ENCODE measurements around the gene CYREN.
"Not testable (repeated sequence)": the region's sequence is repeated elsewhere in the genome, so short reads cannot be mapped to it uniquely, and the experiment has no call there.

CYREN gene

GRCh38 chr7:135159359-135160085 lies 11.0 kb downstream of the CYREN start:
- DNase-seq: no peak

- no peak for DNase-seq
Observed at GRCh38 chr7:135158874-135159273, 11.6 kb downstream of the CYREN start.

- DNase-seq: no peak
Observed at GRCh38 chr7:135158141-135158655, 12.3 kb downstream of the CYREN start.

- DNase-seq: no peak
Observed at GRCh38 chr7:135156290-135156689, 14.2 kb downstream of the CYREN start.

- no peak for DNase-seq
Observed at GRCh38 chr7:135154734-135155133, 15.8 kb downstream of the CYREN start.

GRCh38 chr7:135152442-135152841 lies 18.1 kb downstream of the CYREN start:
- no peak for DNase-seq

GRCh38 chr7:135151533-135151932 lies 19.0 kb downstream of the CYREN start:
- no peak for DNase-seq

- no peak for DNase-seq
Observed at GRCh38 chr7:135151132-135151531, 19.4 kb downstream of the CYREN start.

GRCh38 chr7:135150072-135150782 lies 20.3 kb downstream of the CYREN start:
- no peak for DNase-seq

- peak; percentile 64 to 66 for DNase-seq
Observed at GRCh38 chr7:135147899-135148721, 22.4 kb downstream of the CYREN start, which contains the start of gene TMEM140. TSS of gene TMEM140 (plus strand) at chr7:135148072. CDS start at chr7:135164442, 16,370 bp downstream.

- DNase-seq: peak in 1 of 2 experiments; percentile 36
Observed at GRCh38 chr7:135147341-135147898, 23.1 kb downstream of the CYREN start.

GRCh38 chr7:135143885-135144668 lies 26.4 kb downstream of the CYREN start:
- DNase-seq: no peak

- DNase-seq: no peak
Observed at GRCh38 chr7:135129579-135129978, 40.9 kb downstream of the CYREN start.

GRCh38 chr7:135128931-135129330 lies 41.6 kb downstream of the CYREN start:
- no peak for DNase-seq

GRCh38 chr7:135124631-135125030 lies 45.9 kb downstream of the CYREN start:
- not testable (repeated sequence) for DNase-seq

GRCh38 chr7:135121868-135122267 lies 48.6 kb downstream of the CYREN start:
- no peak for DNase-seq

- no peak for DNase-seq
Observed at GRCh38 chr7:135117096-135117495, 53.4 kb downstream of the CYREN start.

Data from activated T-cell treated with anti-CD3 and anti-CD28 coated beads, Interleukin-2, amount 50 U/mL, for 48 hours (primary cell).